GM21381 (cell line): ENCODE measurements around the gene CERK.
"Not testable (repeated sequence)": the region's sequence is repeated elsewhere in the genome, so short reads cannot be mapped to it uniquely, and the experiment has no call there.

Experiments used
- ATAC-seq: cut with Tn5 transposase; IDR thresholded peaks from one replicate; pipeline ENCODE4 v1.9.1; 2021; ENCODE audit warnings: mild to moderate bottlenecking, moderate library complexity; ENCODE audit not compliant: unreplicated experiment

The CERK gene

DNA sequence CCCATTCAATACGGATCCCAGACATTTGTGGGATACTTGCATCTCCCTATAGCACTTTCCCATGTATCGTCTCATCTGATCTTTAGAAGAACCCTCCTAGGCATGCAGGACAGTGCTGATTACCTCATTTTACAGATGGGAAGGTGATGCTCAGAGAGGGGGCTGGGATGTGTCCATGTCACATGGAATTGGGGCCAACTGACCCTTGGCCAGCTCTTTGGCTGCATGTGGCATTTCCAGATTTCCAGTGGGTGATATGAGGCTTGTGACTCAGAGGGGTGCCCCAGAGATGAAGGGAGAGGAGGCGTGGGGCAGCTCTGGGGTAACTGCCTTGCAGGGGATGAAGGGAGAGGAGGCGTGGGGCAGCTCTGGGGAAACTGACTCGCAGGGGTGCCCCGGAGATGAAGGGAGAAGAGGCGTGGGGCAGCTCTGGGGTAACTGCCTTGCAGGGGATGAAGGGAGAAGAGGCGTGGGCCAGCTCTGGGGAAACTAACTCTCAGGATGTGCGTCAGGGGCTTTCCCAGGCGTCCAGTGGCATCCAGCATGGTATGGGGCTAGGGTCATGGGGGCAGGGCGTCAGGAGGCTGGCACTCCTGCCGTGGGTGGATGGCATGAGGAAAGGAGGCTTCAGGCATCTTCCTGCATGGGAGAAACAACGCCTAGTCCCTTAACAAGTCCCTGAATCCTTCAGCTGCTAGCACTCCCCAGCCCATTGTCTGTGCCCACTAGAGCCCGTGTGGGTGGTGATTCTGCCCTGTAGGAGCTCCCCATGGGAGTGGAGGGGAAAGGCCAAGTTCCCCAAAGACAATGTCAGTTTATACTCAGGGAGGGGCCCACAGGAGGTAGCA is 11.9 kb upstream of the CERK start:
- no peak for ATAC-seq

DNA sequence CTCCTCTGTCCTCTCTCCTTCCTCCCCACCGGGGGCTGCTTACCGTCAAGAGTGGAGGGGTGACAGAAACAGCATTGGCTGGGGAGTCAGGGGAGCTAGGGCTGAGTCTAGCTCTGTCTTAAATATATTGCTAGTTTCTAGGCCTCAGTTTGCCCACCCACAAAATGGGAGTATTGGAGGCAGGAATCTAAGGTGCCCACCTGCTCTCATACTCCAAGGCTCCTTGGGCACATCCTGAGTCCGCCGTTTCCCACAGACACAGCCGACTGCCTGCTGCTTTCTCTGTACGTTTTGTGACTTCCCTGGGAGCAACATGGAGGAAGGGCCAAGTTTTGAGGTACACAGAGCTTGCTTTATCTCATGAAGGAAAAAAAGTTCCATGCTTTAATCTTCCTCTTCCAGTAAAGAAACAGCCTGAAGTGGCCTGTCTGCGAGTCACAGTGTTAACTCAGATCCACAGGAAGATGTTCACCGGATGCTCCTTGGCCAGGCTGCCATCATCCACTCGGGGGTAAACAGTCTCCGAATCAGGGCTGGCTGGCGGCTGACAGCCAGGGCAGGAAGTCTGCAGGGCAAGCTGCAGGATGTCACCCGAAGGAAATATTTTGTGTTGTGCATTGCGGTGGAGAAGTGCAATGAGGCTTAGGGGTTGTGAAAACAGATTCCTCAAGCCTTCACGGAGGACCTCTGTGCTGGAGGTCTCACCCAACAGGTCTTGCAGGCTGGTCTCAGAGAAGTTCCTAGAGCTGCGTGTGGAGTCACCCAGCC is 11.0 kb upstream of the CERK start:
- ATAC-seq: no peak

DNA sequence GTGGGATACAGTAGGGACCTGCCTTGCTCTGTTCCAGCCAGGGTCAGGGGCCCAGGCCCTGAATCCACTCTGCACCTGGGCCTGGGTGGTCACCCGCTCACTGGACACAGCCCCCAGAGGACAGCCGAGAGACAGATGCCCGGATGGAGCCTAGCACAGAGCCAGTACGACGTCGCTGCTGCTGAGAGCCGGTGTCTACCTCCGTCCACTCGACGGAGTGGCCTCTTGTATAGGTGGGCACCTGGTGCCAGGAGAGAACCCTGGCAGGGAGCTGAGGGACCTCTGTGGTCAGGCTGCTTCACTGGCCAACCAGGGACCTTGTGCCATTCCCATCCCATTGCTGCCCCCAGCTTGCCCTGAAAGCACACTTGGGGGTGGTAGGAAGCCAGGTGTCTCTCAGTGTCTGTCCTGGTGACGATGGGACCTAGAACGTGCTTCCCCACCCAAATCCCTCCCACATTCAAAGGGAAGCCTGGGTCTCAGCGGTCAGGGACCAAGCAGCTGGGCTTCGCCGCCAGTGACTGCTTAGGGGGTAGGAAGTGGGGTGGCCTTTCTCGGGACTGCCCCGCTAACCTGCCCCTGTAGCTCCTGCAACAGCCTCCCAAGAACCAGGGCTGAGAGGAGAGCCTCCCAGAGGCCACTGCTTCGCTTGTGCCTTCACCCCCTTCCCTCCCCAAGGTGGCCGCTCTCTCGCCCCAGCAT is 10.3 kb upstream of the CERK start:
- no peak for ATAC-seq

DNA sequence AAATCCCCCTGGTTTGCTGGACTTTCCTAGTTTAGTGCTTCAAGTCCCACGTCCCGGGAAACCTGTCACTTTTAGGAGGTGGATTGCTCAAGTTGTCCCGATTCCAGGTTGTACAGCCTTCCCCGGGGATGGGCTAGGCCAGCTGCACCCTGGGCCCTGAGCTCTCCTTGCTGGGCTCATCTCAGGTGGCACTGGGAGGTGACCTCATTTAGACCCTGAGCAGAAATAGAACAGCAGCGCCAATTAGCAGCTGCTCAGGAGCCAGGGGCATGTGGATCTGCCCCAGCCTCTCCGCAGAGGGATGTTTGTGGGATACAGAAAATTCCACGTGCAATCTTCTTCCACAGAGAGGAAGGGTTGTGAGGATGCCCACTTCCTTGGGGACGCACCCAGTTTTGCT is 9.6 kb upstream of the CERK start:
- no peak for ATAC-seq

DNA sequence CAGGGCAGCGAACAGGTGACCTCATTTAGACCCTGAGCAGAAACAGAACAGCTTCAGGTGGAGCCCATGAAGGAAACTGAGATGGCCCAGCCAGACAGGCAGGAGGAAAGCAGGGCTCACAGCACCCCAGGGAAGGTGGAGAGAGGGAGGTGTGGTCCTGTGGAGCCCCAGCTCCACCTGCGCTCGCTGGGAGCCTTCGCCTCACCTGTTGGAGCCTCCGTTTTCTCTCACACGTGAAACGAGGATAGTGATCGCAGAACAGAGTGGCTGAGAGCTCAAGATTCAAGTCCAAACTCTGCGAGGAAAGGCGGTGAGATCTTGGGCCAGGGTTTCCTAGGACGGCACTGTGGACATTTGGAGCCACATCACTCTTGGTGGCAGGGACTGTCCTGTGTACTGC is 8.6 kb upstream of the CERK start:
- ATAC-seq: no peak

DNA sequence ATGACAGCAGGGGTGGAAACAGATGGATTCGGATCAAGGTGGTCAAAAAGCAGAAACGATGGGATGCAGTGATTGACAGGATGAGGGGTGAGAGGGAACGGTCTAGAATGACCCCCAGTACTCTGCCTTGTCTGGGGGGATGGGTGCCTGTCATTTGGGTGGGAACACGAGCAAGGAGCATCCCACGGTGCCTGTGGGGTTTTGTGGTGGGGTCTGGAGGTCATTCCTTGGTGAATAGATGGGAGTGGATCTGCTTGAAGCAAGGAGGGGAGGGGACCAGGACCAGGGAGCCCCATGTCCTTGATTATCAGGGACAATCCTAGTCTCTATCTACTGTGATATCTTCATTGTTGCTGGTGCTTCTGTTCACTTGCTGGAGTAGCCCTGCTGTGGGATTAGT is 8.1 kb upstream of the CERK start:
- ATAC-seq: no peak

DNA sequence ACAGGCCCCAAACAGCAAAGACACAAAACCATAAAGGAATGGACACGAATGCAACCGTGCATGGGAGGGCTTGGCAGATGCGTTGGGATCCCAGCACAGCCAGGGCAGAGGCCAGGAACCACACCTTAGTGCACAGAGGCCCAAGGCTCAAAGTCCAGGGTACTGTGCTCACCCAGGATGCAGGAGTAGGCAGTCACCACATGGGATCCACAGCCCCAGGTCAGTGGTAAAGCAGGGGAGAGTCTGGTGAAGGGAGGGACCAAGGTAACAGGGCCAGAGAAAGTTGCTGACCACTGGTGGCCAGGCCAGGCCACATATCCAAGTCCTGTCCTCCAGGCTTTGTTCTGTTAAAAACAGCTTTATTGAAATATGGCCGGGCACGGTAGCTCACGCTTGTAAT is 6.5 kb upstream of the CERK start:
- no peak for ATAC-seq

DNA sequence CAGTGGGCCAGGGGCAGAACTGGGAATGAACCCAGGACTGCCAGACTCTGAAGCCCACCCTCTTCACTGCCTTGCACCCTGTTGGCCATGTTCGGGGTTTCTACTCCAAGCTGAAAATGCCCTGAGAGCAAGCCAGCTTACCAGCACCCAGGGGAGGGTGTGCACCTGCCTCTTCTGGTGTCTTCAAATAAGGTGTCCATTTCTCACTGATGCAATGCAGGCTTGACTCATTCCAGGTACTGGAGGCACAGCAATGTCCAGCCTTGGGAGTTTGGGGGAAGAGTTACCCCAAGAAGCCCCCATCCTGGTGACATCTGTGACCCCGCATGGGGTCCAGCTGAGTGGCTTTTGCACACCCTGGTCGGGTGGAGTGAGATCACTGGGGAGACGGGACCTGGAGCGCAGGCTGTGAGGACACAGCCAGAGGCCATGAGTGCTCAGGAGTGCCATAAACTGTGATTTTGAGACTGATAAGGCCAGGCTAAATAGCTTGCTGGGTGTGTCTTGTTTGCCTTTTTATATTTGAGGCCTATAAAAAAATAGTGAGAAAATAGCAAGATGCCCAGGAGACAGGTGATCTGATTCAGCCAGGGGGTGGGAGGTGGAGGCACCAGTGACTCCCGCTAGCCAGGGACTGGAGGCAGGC is 4.6 kb upstream of the CERK start:
- ATAC-seq: no peak

DNA sequence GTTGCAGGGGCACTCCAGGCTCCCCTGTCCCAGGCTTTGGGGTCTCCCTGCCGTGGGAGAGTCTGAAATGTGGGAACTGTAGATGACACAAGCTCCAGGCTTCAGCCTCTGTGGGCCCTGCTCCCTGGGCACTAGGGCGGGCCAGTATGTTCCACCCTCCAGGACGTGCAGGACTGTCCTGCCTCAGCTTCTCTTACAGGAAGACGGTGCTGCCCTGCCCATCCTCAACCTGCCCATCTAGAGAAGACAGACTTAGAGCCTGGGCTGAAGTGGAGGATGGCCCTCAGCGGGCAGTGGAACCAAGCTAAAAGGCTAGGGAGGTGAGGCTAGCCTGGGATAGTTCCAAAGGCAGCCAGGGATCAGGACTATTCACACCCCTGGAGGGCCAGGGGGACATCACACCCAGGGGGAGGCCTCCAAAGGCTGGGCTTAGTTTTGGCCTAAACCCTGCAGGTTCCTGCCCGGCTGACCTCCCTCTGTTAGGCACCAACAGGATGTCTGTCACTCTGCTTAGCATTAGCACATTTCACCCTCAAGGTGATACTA is 4.0 kb upstream of the CERK start:
- ATAC-seq: no peak

DNA sequence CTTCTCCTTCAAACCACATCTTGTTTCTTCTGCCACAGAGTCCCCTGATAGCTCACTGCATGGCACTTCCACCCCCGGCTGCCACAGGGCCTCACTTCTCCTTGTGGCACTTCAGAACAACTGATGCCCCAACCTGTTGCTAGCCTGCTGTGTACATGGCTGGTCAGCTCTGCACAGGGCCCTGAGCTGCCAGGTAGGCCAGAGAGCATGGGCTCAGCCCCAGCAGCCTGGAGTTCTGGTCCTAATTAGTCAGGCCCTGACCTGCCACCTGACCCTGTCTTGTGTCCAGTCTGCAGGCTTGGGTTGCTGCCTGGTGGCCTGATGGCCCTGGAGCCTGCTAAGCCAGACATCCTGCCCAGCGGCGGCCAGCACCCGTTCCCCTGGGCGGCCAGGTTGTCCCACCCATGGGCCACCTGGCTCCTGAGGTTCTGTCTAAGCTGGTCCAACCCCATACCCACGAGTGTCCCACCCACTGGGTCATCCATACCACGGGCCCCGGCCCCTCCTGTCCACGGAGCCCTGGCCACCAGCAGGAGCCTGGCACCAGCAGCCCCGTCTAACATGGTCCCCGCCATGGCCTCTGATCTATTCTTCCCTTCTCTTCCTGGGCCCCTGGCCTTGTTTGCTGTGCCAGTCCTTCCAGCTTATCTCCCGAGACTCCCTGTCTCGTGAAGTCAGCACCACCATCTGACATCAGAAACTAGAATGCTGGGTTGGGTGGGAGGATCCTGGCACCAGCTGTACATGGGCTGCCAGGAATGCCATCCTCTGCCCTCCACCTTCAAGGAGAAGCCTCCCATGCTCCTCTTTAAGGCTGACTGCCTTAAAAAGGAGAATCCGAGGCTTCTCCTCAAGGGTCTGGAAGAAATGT is 3.1 kb upstream of the CERK start:
- ATAC-seq: no peak

DNA sequence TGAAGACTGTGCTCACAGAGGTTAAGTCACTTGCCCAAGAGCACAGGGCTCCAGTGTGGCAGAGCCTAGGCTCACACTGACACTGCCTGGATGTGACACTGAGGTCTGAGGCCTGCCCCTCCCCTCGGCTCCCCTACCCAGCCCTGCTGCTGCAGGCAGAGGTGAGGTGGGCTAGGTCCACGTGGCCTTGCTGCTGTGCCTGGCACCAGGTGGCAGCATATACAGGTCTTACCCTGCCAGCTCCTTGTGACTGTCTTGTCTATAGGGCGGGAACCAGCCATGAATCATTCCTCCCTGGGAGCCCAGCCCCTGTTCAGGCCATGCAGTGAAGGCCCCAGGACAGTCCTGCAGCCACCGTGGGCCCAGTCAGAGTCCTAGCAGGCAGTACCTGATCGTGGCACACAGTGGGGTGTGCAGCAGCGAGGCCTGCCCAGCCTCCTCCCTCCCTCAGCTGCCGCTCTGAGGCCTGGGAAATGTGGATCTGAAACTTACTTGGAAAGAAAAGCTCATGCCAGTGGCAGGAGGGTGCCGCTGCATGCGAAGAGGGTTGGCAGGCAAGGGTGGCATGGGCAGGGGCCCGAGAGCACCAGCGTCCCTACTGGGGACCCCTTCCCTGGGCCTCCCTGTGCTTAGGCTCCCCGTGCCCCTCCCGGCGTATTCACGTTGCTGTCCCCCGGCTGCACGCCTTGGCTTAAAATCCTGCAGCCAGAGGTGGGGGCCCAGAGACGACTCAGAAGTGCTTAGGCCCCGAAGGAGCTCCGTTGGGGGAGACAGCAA is 1.2 kb upstream of the CERK start:
- no peak for ATAC-seq

DNA sequence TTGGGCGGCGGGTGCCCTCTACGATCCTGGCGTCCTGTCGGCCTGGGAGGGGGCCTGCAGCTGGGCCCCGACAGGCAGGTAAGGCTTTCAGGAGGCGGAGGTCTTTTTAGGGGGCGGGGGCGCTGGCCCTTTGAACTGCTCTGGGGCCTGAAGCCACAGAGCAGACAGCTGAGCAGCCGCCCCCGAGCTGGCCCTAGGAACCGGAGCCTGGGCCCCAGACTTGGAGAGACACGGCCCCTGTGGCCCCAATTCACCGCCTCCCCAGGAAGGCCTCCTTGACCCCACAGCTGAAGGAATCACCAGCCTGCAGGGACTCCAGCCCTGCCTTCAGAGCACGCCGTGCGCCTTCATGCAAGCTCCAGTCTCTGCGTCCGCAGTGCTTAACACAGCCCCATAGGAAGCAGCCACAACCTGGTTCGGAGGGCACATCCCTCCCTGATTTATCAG is 618 bp upstream of the CERK start:
- ATAC-seq: no peak

DNA sequence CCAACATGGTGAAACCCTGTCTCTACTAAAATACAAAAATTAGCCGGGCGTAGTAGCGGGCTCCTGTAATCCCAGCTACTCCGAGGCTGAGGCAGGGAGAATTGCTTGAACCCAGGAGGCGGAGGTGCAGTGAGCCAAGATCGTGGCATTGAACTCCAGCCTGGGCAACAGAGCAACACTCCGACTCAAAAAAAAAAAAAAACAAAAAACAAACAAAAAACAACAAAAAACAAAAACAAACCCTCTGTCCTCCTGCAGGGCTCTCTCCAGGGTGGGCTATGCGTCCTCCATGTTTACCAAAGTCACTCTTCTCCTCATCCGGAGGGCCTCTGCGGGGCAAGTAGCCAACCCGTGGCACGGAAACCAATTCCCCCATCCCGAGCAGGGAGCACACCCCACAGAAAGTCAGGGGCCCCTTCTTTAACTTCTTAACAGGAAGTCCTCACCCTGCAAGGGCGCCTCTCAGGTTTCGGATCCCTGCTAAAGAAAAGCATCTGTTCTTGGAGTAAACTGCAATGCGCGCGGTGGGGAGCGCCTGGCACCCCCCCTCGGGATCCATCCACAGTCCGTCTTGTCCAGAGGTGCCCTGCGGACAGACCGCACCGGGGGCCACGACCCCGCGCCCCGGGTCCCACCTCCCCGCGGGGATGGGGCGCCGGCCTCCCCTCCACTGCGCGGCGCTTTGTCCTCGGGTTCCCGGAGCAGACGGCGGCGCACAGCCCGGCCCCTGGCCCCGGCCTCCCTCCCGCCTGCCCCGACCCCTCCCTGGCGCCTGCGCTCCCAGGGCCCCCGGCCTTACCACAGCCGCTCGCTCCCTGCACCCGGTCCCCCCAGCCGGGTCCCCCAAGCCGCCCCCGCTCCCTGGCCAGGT is 712 bp downstream of the CERK start:
- peak; percentile 30 for ATAC-seq

DNA sequence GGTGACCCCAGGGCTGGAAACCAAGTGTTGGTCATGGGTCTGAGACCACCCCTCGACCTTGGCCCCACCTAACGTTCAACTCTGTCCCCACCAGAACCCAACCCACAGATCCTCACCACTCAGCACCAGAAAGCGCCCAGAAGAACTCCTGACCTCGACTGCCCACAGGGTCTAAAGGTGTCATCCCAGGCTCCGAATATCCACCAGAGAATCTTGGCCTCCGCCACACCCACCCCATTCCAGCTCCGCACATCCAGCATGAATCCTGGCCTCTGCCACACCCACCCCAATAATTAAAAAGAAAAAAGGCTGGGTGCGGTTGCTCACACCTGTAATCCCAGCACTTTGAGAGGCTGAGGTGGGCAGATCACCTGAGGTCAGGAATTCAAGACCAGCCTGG is 1.3 kb downstream of the CERK start:
- ATAC-seq: no peak

DNA sequence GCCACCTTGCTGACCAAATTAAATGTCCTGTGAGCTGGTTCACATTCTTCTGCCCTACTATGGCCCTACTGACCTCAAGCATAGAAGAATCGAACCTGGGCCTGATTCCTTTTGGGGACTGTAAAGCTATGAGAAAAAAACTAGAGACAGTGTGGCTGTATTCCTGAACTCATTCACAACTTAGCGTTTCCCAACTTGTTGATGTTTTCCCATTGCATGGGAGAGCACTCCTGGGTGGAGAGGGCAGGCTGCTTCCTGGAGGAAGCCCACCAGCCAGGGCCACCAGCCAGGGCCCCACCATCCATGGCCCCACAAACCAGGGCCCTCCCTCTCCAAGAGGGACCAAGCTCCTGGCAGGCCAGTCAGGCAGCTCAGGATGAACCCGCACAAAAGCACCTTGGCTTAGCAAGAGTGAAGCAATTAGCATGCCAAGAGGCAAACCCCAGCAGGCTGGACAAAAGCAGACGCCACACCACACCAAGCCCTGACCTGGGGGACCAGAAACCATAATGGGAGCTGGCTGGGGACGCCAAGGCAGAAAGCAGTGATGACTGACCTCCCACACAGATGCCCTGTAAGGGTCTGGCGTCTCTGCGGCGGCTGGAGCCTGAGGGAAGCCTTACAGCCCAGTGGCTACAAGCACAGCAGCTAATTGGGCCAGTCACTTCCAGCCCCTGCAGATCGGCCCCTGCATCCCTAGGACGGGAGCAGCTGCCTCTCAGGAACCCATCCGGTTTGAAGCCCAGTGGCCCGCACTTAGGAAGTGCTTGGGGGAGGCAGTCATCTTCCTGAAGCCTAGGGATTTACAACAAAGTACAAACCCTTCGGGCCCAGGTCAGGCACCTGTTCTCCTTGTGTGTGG is 2.1 kb downstream of the CERK start:
- no peak for ATAC-seq

DNA sequence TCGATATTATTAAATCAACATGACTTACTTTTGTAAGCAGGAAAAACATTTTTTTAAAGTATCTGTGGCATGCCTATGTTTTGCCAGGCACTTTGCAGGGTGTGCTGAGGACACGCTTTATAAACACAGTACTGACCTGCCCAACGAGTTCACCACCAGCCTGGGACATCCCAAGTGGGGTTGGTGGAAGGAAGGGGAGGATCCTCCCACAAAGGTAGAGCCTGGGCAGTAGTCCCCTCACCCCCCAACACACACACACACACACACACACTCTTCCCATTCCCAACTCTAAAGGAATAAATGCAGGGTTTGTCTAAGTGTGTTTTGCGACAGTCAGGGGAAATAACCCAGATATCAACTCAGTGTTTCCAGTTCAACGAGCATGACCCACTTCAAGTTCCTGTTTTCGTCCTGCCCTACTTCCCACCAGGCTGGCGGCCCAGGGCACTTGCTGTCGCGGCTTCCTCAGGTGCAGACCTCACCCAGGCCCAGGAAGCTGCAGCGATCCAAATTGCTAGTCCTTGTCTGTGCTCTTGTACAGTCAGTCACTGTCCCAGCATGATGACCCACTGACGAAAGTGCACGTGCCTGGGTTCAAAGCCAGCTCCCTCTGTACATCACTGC is 3.1 kb downstream of the CERK start:
- ATAC-seq: no peak

DNA sequence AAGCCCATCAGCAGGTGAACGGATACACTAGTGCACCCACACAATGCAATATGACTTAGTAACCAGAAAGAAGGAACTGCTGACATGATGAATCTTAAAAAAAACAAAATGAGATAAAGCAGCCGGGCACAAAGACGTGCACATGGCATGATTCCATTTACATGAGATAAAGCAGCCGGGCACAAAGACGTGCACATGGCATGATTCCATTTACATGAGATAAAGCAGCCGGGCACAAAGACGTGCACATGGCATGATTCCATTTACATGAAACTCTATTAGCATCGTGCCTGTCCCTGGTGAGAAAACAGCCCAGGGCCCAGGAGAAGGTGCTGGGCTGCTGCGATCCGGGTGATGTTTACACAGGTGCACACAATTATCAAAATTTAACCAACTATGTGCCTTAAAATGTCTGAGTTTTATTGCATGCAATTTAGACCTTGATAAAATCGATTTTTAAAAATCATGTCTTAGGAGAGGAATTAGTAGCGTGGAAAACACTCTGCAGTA is 3.8 kb downstream of the CERK start:
- not testable (repeated sequence) for ATAC-seq
